PC-3 (cell line): Measurements from ENCODE around the gene CLECL1. TPM values are rescaled to one million over a fixed set of nuclear protein-coding genes. Genes with fewer than 3 reads are reported as not detected.
A peak's percentile ranks its signal among the peaks of the same experiment; 100 is the strongest.

Experiments
- ATAC-seq: fragments of 200-7000 bp; cut with Tn5 transposase; 2 replicates; pipeline ENCODE4 v1.9.1; 2020; ENCODE audit warnings: mild to moderate bottlenecking, moderate library complexity
- BruUV-seq: library from RNA; stranded (reverse); fragments of 400-500 nt; replicated peaks from 2 replicates; lab custom pipeline; 2021; lab: Mats Ljungman, UMichigan
- CTCF ChIA-PET: fragments of 300-600 bp; sonication (Branson Sonifier 250); formaldehyde crosslinking; loops from one replicate; lab custom pipeline; 2022; ENCODE audit warnings: antibody characterized with exemption; lab: Charles Lee
- POLR2A ChIA-PET: fragments of 300-600 bp; sonication (Branson Sonifier 250); formaldehyde crosslinking; loops from one replicate; lab custom pipeline; 2022; ENCODE audit warnings: antibody characterized with exemption; ENCODE audit not compliant: unreplicated experiment; lab: Charles Lee
- DNase-seq: peaks from one replicate; pipeline ENCODE4 v3.0.0-alpha.2; 2015
- H2AFZ ChIP-seq: fragments of 300-600 bp; sonication (generic); 2 replicates; pipeline ENCODE4 v1.6.0; 2016; ENCODE audit warnings: antibody characterized with exemption, low read length
- H3F3A ChIP-seq: fragments of 300-600 bp; sonication (generic); one replicate; pipeline ENCODE4 v1.6.0; 2017; ENCODE audit warnings: antibody characterized with exemption, low read length, control low read depth, mild to moderate bottlenecking; ENCODE audit not compliant: unreplicated experiment
- H3K27ac ChIP-seq: fragments of 300-600 bp; sonication (generic); 2 replicates; pipeline ENCODE4 v1.5.1; 2016; ENCODE audit warnings: mild to moderate bottlenecking, low read length
- H3K27me3 ChIP-seq: fragments of 300-600 bp; sonication (generic); 2 replicates; pipeline ENCODE4 v1.6.1; 2016; ENCODE audit warnings: low read length, mixed read lengths
- H3K36me3 ChIP-seq: fragments of 300-600 bp; sonication (generic); 2 replicates; pipeline ENCODE4 v1.6.1; 2016; ENCODE audit warnings: low read depth, mixed run types, low read length, mixed read lengths
- H3K4me1 ChIP-seq: fragments of 300-600 bp; sonication (generic); 2 replicates; pipeline ENCODE4 v1.5.1; 2016; ENCODE audit warnings: low read length; ENCODE audit not compliant: insufficient read depth
- H3K4me2 ChIP-seq: fragments of 300-600 bp; sonication (generic); 2 replicates; pipeline ENCODE4 v1.6.0; 2016; ENCODE audit warnings: low read length
- H3K4me3 ChIP-seq: fragments of 300-600 bp; sonication (generic); 2 replicates; pipeline ENCODE4 v1.5.1; 2016; ENCODE audit warnings: mild to moderate bottlenecking, low read length, mixed read lengths
- H3K79me2 ChIP-seq: fragments of 300-600 bp; sonication (generic); 2 replicates; pipeline ENCODE4 v1.6.1; 2017; ENCODE audit warnings: low read length, mixed read lengths
- H3K9ac ChIP-seq: fragments of 300-600 bp; sonication (generic); 2 replicates; pipeline ENCODE4 v1.6.0; 2016; ENCODE audit warnings: mild to moderate bottlenecking, low read length
- H3K9me2 ChIP-seq: fragments of 300-600 bp; sonication (generic); replicated peaks from 2 replicates; pipeline ENCODE4 v1.6.1; 2016; ENCODE audit warnings: mixed run types, low read length, mixed read lengths
- H3K9me3 ChIP-seq: fragments of 300-600 bp; sonication (generic); 2 replicates; pipeline ENCODE4 v1.6.1; 2016; ENCODE audit warnings: low read length, mixed read lengths
- H4K20me1 ChIP-seq: fragments of 300-600 bp; sonication (generic); 2 replicates; pipeline ENCODE4 v1.6.1; 2016; ENCODE audit warnings: low read length, mixed read lengths
- CTCF ChIP-seq: fragments of 300-600 bp; sonication (generic); conservative IDR thresholded peaks from 2 replicates; pipeline ENCODE4 v1.5.1; 2017; ENCODE audit warnings: antibody characterized with exemption, low read depth, mild to moderate bottlenecking, low read length
- EZH2 ChIP-seq: fragments of 300-600 bp; sonication (generic); IDR thresholded peaks from one replicate; pipeline ENCODE4 v1.6.1; 2017; ENCODE audit warnings: antibody characterized with exemption, mild to moderate bottlenecking, low read length; ENCODE audit not compliant: unreplicated experiment
- EZH2phosphoT487 ChIP-seq: fragments of 300-600 bp; sonication (generic); IDR thresholded peaks from 2 replicates; pipeline ENCODE4 v1.6.1; 2018; ENCODE audit warnings: mild to moderate bottlenecking, antibody characterized with exemption, low read length, borderline replicate concordance
- intact Hi-C: fragments of 100-400 bp; cut with micrococcal nuclease; formaldehyde crosslinking; loops from 2 replicates; pipeline ENCODE4 v1.9.0; 2023
- total RNA-seq: library from RNA; depleted of rRNA; stranded (reverse); fragments of >200 nt; gene quantifications from 2 replicates; pipeline ENCODE4 v1.2.3, GENCODE V29; 2014

The CLECL1 gene
- total RNA-seq, 1 experiment from 2014 or later: not detected

GRCh38 chr12:9731797-9732196, 1.1 kb downstream of the CLECL1 start:
- BruUV-seq: no TSS peak
- POLR2A ChIA-PET: no interaction called here

DNA sequence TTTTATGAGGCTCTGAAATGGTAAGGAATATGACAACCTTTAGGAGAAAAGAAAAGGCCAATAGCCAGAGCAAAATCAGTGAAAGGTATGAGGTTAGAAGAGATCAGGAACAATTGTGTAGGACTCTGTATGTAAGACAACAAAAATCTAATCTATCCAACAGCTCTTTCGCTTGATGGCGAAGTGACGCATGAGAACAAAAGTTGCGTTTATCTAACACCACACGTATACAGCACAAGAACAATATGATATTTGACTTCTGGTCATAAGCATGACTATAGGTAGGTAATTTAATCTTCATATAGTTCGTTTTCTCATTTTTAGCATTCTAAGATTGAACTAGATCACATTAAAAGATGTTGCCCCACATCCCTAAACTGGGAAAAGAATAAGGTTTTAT, 1.5 kb downstream of the CLECL1 start:
- Histone ChIP-seq H3K4me3 (no peak overlapping the region), H3K9me2 (no peaks in the 10 kb centered on the region), H3K36me3 (no peaks in the 10 kb centered on the region), H3K27ac (no peak overlapping the region), H3K9me3 (no peaks in the 10 kb centered on the region), H3F3A (no peaks in the 10 kb centered on the region), H4K20me1 (no peaks in the 10 kb centered on the region), H3K9ac (no peak overlapping the region), H2AFZ (no peak overlapping the region), H3K4me1 (no peaks in the 10 kb centered on the region), H3K27me3 (no peaks in the 10 kb centered on the region), H3K79me2 (no peaks in the 10 kb centered on the region), H3K4me2 (no peak overlapping the region)
- DNase-seq (no peak), ATAC-seq (no peak)
- CTCF ChIA-PET: no interaction called here
- TF ChIP-seq CTCF: no peak
- TF ChIP-seq EZH2phosphoT487: no peak
- TF ChIP-seq EZH2: no peak
- POLR2A ChIA-PET: no interaction called here
- no TSS peak for BruUV-seq
- intact Hi-C loops: no loop called here

More at GRCh38 chr12:9731797-9732196, 1.1 kb downstream of the CLECL1 start:
- no peak for DNase-seq
- Histone ChIP-seq H4K20me1 (no peaks in the 10 kb centered on the region), H3K79me2 (no peaks in the 10 kb centered on the region), H3K4me1 (no peaks in the 10 kb centered on the region), H3K9me3 (no peaks in the 10 kb centered on the region), H3K9ac (no peak overlapping the region), H3K27me3 (no peaks in the 10 kb centered on the region), H3K4me2 (no peak overlapping the region), H3K9me2 (no peaks in the 10 kb centered on the region), H3K4me3 (no peak overlapping the region), H3K27ac (no peak overlapping the region), H2AFZ (peak overlapping the region; percentile 38; the same call in 1 of the 2 replicates), H3K36me3 (no peaks in the 10 kb centered on the region), H3F3A (no peaks in the 10 kb centered on the region)
- no peak for ATAC-seq
- TF ChIP-seq CTCF: no peak
- no peak for TF ChIP-seq EZH2
- TF ChIP-seq EZH2phosphoT487: no peak
- intact Hi-C loops: no loop called here
- CTCF ChIA-PET: no interaction called here

DNA sequence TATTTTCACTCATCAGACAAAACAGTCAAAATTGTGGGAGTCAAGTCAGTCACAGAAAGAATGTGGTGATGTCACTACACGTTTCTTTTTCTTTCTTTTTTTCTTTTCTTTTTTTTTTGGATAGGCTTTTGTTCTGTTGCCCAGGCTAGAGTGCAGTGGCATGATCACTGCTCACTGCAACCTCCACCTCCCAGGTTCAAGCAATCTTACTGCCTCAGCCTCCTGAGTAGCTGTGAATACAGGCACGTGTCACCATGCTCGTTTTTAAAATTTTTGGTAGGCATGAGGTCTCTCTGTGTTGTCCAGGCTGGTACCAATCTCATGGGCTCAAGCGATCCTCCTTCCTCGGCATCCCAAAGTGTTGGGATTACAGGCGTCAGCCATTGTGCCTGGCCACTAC, 2.3 kb downstream of the CLECL1 start:
- DNase-seq: no peak
- no TSS peak for BruUV-seq
- H3K4me3 ChIP-seq: no peak overlapping the region
- H3K9me2 ChIP-seq: no peaks in the 10 kb centered on the region
- H3K79me2 ChIP-seq: no peaks in the 10 kb centered on the region
- ChIA-PET POLR2A (no interaction called here), CTCF (no interaction called here)
- H4K20me1 ChIP-seq: no peaks in the 10 kb centered on the region
- no peaks in the 10 kb centered on the region for H3K36me3 ChIP-seq
- no peak overlapping the region for H3K9ac ChIP-seq
- H3K27me3 ChIP-seq: no peaks in the 10 kb centered on the region
- no peaks in the 10 kb centered on the region for H3F3A ChIP-seq
- no peaks in the 10 kb centered on the region for H3K9me3 ChIP-seq
- H3K4me1 ChIP-seq: no peaks in the 10 kb centered on the region
- ATAC-seq: no peak
- H3K4me2 ChIP-seq: no peak overlapping the region
- TF ChIP-seq EZH2 (no peak), CTCF (no peak), EZH2phosphoT487 (no peak)
- no peak overlapping the region for H3K27ac ChIP-seq
- intact Hi-C loops: no loop called here
- H2AFZ ChIP-seq: no peak overlapping the region
